OCI-LY1 (cell line): Measurements from ENCODE around the gene NCKIPSD.

ENCODE experiments used
- H2AFZ ChIP-seq: fragments of 200-600 bp; sonication (generic), shearing (Covaris generic); 2 replicates; pipeline ENCODE4 v1.6.0; 2014; ENCODE audit warnings: antibody characterized with exemption, mild to moderate bottlenecking, low read length
- H3F3A ChIP-seq: fragments of 200-600 bp; sonication (generic), shearing (Covaris generic); 2 replicates; pipeline ENCODE4 v1.6.0; 2014; ENCODE audit warnings: mild to moderate bottlenecking, antibody characterized with exemption, low read length, moderate library complexity; ENCODE audit not compliant: insufficient read depth
- H3K27ac ChIP-seq: fragments of 200-600 bp; sonication (generic); 2 replicates; pipeline ENCODE4 v1.5.1; 2014; ENCODE audit warnings: low read length, mixed run types, mild to moderate bottlenecking, low read depth; ENCODE audit not compliant: poor library complexity, severe bottlenecking
- H3K27me3 ChIP-seq: fragments of 200-600 bp; sonication (generic); 2 replicates; pipeline ENCODE4 v1.6.0; 2014; ENCODE audit warnings: antibody characterized with exemption, mild to moderate bottlenecking, low read length, moderate library complexity; ENCODE audit not compliant: insufficient read depth
- H3K36me3 ChIP-seq: fragments of 200-600 bp; sonication (generic); 2 replicates; pipeline ENCODE4 v1.6.1; 2014; ENCODE audit warnings: mild to moderate bottlenecking, antibody characterized with exemption, low read length, moderate library complexity, mixed read lengths; ENCODE audit not compliant: insufficient read depth
- H3K4me1 ChIP-seq: fragments of 200-600 bp; sonication (generic); 2 replicates; pipeline ENCODE4 v1.5.1; 2014; ENCODE audit warnings: mild to moderate bottlenecking, low read length, moderate library complexity; ENCODE audit not compliant: insufficient read depth, severe bottlenecking
- H3K4me2 ChIP-seq: fragments of 200-600 bp; sonication (generic), shearing (Covaris generic); 2 replicates; pipeline ENCODE4 v1.6.1; 2014; ENCODE audit warnings: low read length
- H3K4me3 ChIP-seq: fragments of 200-600 bp; sonication (generic); 2 replicates; pipeline ENCODE4 v1.5.1; 2014; ENCODE audit warnings: low read length, low read depth, mild to moderate bottlenecking, mixed read lengths; ENCODE audit not compliant: poor library complexity, severe bottlenecking
- H3K79me2 ChIP-seq: fragments of 200-600 bp; shearing (Covaris generic); 2 replicates; pipeline ENCODE4 v1.6.1; 2016; ENCODE audit warnings: mixed run types, low read length, mixed read lengths; ENCODE audit not compliant: insufficient read depth
- H3K9ac ChIP-seq: fragments of 200-600 bp; sonication (generic), shearing (Covaris generic); 2 replicates; pipeline ENCODE4 v1.6.1; 2014; ENCODE audit warnings: mild to moderate bottlenecking, low read length, mixed read lengths
- H3K9me2 ChIP-seq: fragments of 200-600 bp; sonication (generic), shearing (Covaris generic); 2 replicates; pipeline ENCODE4 v1.6.1; 2014; ENCODE audit warnings: low read depth, mild to moderate bottlenecking, low read length, mixed read lengths
- H3K9me3 ChIP-seq: fragments of 200-600 bp; shearing (Covaris generic); 2 replicates; pipeline ENCODE4 v1.6.1; 2014; ENCODE audit warnings: low read length, mixed read lengths
- H4K20me1 ChIP-seq: fragments of 200-600 bp; sonication (generic), shearing (Covaris generic); 2 replicates; pipeline ENCODE4 v1.6.0; 2016; ENCODE audit warnings: mild to moderate bottlenecking, low read length; ENCODE audit not compliant: insufficient read depth
- CTCF ChIP-seq: fragments of 200-600 bp; sonication (generic), shearing (Covaris generic); IDR thresholded peaks from 2 replicates; pipeline ENCODE4 v1.5.1; 2017; ENCODE audit warnings: mild to moderate bottlenecking, antibody characterized with exemption, low read length, moderate library complexity, mixed read lengths
- EZH2 ChIP-seq: fragments of 200-600 bp; sonication (generic), shearing (Covaris generic); IDR thresholded peaks from 2 replicates; pipeline ENCODE4 v1.8.0; 2017; ENCODE audit warnings: borderline replicate concordance, mixed run types, mild to moderate bottlenecking, antibody characterized with exemption, low read length, moderate library complexity, mixed read lengths

NCKIPSD gene

GRCh38 chr3:48644898-48645760 lies 40.6 kb downstream of the NCKIPSD start:
- Histone ChIP-seq H2AFZ (no peak overlapping the region), H3F3A (no peaks in the 10 kb centered on the region), H3K79me2 (no peaks in the 10 kb centered on the region), H3K27me3 (no peaks in the 10 kb centered on the region), H4K20me1 (no peaks in the 10 kb centered on the region), H3K4me1 (no peaks in the 10 kb centered on the region), H3K36me3 (no peaks in the 10 kb centered on the region), H3K9me2 (no peaks in the 10 kb centered on the region), H3K9ac (no peak overlapping the region), H3K4me2 (no peak overlapping the region), H3K4me3 (no peak overlapping the region), H3K9me3 (no peaks in the 10 kb centered on the region), H3K27ac (no peak overlapping the region)
- no peak for TF ChIP-seq EZH2
- no peak for TF ChIP-seq CTCF

GRCh38 chr3:48642605-48643004 lies 43.1 kb downstream of the NCKIPSD start:
- no peaks in the 10 kb centered on the region; the same call in 1 of the 2 replicates for H3K36me3 ChIP-seq
- no peaks in the 10 kb centered on the region for H4K20me1 ChIP-seq
- no peak overlapping the region for H3K27ac ChIP-seq

GRCh38 chr3:48641396-48641795 lies 44.3 kb downstream of the NCKIPSD start:
- Histone ChIP-seq H3K9me3 (no peaks in the 10 kb centered on the region), H2AFZ (no peak overlapping the region), H3K4me3 (no peak overlapping the region), H3K4me2 (no peak overlapping the region), H3K4me1 (peaks cover 10% of the 10 kb centered on the region), H3K36me3 (no peaks in the 10 kb centered on the region; the same call in 1 of the 2 replicates), H3K27me3 (no peaks in the 10 kb centered on the region), H4K20me1 (no peaks in the 10 kb centered on the region), H3F3A (no peaks in the 10 kb centered on the region), H3K27ac (no peak overlapping the region), H3K9ac (no peak overlapping the region), H3K79me2 (no peaks in the 10 kb centered on the region), H3K9me2 (no peaks in the 10 kb centered on the region)
- TF ChIP-seq EZH2 (no peak), CTCF (no peak)

More at GRCh38 chr3:48642605-48643004, 43.1 kb downstream of the NCKIPSD start:
- Histone ChIP-seq H3K4me1 (no peaks in the 10 kb centered on the region), H3K9ac (no peak overlapping the region), H3K4me2 (no peak overlapping the region), H3K79me2 (no peaks in the 10 kb centered on the region), H3K4me3 (no peak overlapping the region), H3F3A (no peaks in the 10 kb centered on the region), H3K27me3 (no peaks in the 10 kb centered on the region), H2AFZ (no peak overlapping the region), H3K9me3 (no peaks in the 10 kb centered on the region), H3K9me2 (no peaks in the 10 kb centered on the region)
- TF ChIP-seq CTCF (no peak), EZH2 (no peak)
